CD8-positive, alpha-beta memory T cell (primary cell): ENCODE data around the gene ZNF205. TPM values are rescaled to one million over a fixed set of nuclear protein-coding genes. Genes with fewer than 3 reads are reported as not detected.

Experiments
- CTCF ChIA-PET: fragments of 350-600 bp; sonication (Branson Sonifier 250); formaldehyde crosslinking; loops from one replicate; lab custom pipeline; 2021; ENCODE audit warnings: antibody characterized with exemption; lab: Charles Lee
- POLR2A ChIA-PET: fragments of 350-600 bp; sonication (Branson Sonifier 250); formaldehyde crosslinking; loops from one replicate; lab custom pipeline; 2021; ENCODE audit warnings: antibody characterized with exemption; lab: Charles Lee
- DNase-seq, 5 donors: peaks; one replicate each; pipeline versions ENCODE4 v3.0.0 to v3.0.0-alpha.2; 2020 to 2022; ENCODE audit warnings: mixed read lengths in 1 of 5
- H3K27ac ChIP-seq: one replicate; pipeline ENCODE4 v1.7.0; 2013; ENCODE audit warnings: low read depth, mild to moderate bottlenecking, low read length, moderate library complexity
- H3K27me3 ChIP-seq: 2 replicates; pipeline ENCODE4 v1.7.0; 2013; ENCODE audit warnings: low read length, mild to moderate bottlenecking; ENCODE audit not compliant: insufficient read depth, poor library complexity, severe bottlenecking
- H3K36me3 ChIP-seq: 2 replicates; pipeline ENCODE4 v1.7.0; 2013; ENCODE audit warnings: mild to moderate bottlenecking, low read length, moderate library complexity; ENCODE audit not compliant: insufficient read depth
- H3K4me1 ChIP-seq: 2 replicates; pipeline ENCODE4 v1.7.0; 2013; ENCODE audit warnings: mild to moderate bottlenecking, low read length, moderate library complexity; ENCODE audit not compliant: insufficient read depth
- H3K4me3 ChIP-seq: 2 replicates; pipeline ENCODE4 v1.7.0; 2013; ENCODE audit warnings: mild to moderate bottlenecking, low read length
- H3K9me3 ChIP-seq: 2 replicates; pipeline ENCODE4 v1.7.0; 2013; ENCODE audit warnings: mild to moderate bottlenecking, low read length
- H3K27ac Mint-ChIP-seq, 8 donors: one replicate each; pipeline ENCODE4 v1.8.0; 2020 to 2021; ENCODE audit warnings: mixed read lengths in 8 of 8, mild to moderate bottlenecking in 6 of 8, inconsistent platforms in 3 of 8, moderate library complexity in 3 of 8
- H3K27me3 Mint-ChIP-seq, 2 donors: one replicate each; pipeline ENCODE4 v1.8.0; 2020 to 2021; ENCODE audit warnings: mixed read lengths in 2 of 2, mild to moderate bottlenecking in 1 of 2, moderate library complexity in 1 of 2
- H3K36me3 Mint-ChIP-seq, 3 donors: one replicate each; pipeline ENCODE4 v1.8.0; 2020 to 2021; ENCODE audit warnings: mixed read lengths in 3 of 3, inconsistent platforms in 1 of 3, mild to moderate bottlenecking in 1 of 3
- H3K4me1 Mint-ChIP-seq, 3 donors: one replicate each; pipeline ENCODE4 v1.8.0; 2020 to 2021; ENCODE audit warnings: mixed read lengths in 3 of 3, inconsistent platforms in 1 of 3, mild to moderate bottlenecking in 1 of 3
- H3K4me3 Mint-ChIP-seq, 7 donors: one replicate each; pipeline ENCODE4 v1.8.0; 2020 to 2021; ENCODE audit warnings: mixed read lengths in 7 of 7, mild to moderate bottlenecking in 6 of 7, moderate library complexity in 4 of 7, inconsistent platforms in 2 of 7
- H3K9me3 Mint-ChIP-seq, 5 donors: one replicate each; pipeline ENCODE4 v1.8.0; 2020 to 2022; ENCODE audit warnings: mixed read lengths in 5 of 5, mild to moderate bottlenecking in 3 of 5, moderate library complexity in 2 of 5, inconsistent platforms in 1 of 5
- polyA plus RNA-seq: library from polyadenylated mRNA; unstranded; fragments of 300-500 nt; fragmentation: Illumina TruSeq; gene quantifications from one replicate; pipeline ENCODE4 v1.2.3, GENCODE V29; 2021
- total RNA-seq, 2 experiments: library from RNA; stranded (reverse); gene quantifications; one replicate each; pipeline ENCODE4 v1.2.3, GENCODE V29; 2021

ZNF205 gene
- total and polyA plus RNA-seq, 3 experiments from 2014 or later = 0.11 TPM; not detected in 2

DNA sequence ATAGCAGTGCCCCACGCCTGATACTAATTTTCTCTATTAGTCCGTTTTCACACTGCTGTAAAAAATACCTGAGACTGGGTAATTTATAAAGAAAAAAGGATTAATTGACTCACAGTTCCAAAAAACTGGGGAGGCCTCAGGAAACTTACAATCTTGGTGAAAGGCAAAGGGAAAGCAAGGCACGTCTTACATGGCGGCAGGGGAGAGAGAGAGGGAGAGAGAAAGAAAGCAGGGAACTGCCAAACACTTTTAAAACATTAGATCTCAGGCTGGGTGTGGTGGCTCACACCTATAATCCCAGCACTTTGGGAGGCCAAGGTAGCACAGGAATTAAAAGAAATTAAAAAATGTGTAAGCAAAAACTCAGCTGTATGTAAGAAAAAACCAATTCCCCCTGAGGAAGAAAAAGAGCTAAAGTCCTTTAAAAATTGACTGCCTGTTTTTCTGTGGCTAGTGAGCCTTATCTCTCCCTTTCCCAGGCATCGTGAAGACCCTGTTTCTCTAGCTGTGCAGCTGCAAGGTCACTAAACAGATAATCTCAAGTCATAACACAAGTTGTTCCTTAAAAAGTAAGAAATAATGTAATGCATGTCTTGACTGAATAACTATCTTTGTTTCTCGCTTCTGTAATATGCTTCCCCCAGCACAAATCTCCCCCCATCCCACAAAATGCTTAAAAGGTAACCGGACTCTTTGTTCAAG is 27.3 kb upstream of the ZNF205 start:
- Histone ChIP-seq H3K4me1 (peaks cover 30% of the 10 kb centered on the region), H3K9me3 (no peaks in the 10 kb centered on the region), H3K27me3 (no peaks in the 10 kb centered on the region), H3K4me3 (no peak overlapping the region), H3K36me3 (no peaks in the 10 kb centered on the region), H3K27ac (no peak overlapping the region)
- POLR2A ChIA-PET = no interaction called here
- Mint-ChIP-seq H3K27me3 (no peaks in the 10 kb centered on the region), H3K4me3 (peak overlapping the region in 3 of 7 donors; percentile 2 to 45 (median 9)), H3K9me3 (no peaks in the 10 kb centered on the region), H3K4me1 (peaks cover 38 to 69% (median 40%) of the 10 kb centered on the region in 3 donors), H3K36me3 (peaks cover 0 to under 1% (median 0%) of the 10 kb centered on the region in 3 donors), H3K27ac (peak overlapping the region in 5 of 8 donors; percentile 11 to 79 (median 28))
- CTCF ChIA-PET = interaction anchor here (1.0 to 1.3 kb wide), 2 partner anchors 9 to 11 kb away, joined by 3 read pairs; no protein-coding TSS in a partner anchor
- no peak for DNase-seq

DNA sequence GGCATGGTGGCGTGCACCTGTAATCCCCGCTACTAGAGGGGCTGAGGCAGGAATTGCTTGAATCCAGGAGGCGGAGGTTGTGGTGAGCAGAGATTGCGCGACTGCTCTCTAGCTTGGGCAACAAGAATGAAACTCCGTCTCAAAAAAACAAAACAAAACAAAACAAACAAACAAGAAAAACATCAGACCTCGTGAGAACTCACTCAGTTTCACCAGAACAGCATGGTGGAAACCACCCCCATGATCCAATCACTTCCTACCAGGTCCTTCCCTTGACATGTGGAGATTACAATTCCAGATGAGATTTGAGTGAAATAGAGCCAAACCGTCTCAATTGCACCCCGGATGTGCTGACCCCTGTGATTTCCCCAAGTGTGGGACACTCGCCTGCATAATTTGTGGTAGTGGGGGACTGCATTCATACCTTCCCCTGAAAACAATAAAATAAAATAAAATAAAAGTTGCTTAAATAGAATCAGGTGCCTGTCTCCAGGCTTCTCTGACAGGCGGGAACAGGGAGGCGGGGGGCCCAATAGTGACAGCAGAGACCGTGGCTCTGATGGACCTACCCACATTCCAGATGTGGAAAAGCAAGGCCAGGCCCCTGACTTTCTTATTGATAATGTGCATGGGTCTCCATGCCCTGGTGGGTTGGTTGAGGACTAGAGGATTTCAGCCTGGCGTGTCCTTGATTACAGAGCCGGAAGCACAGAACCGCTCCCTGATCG is 26.4 kb upstream of the ZNF205 start:
- no peaks in the 10 kb centered on the region for H3K9me3 Mint-ChIP-seq
- ChIA-PET CTCF (interaction anchor here (1.0 to 1.3 kb wide), 2 partner anchors 10 to 11 kb away, joined by 3 read pairs; no protein-coding TSS in a partner anchor), POLR2A (no interaction called here)
- Histone ChIP-seq H3K27ac (no peak overlapping the region), H3K4me1 (peaks cover 29% of the 10 kb centered on the region), H3K27me3 (no peaks in the 10 kb centered on the region), H3K36me3 (no peaks in the 10 kb centered on the region), H3K9me3 (no peaks in the 10 kb centered on the region), H3K4me3 (no peak overlapping the region)
- peak overlapping the region in 5 of 8 donors; percentile 36 to 79 (median 57) for H3K27ac Mint-ChIP-seq
- H3K4me1 Mint-ChIP-seq = peaks cover 33 to 63% (median 38%) of the 10 kb centered on the region in 3 donors
- DNase-seq = no peak
- H3K4me3 Mint-ChIP-seq = peak overlapping the region in 3 of 7 donors; percentile 37 to 68 (median 38)
- H3K27me3 Mint-ChIP-seq = no peaks in the 10 kb centered on the region
- H3K36me3 Mint-ChIP-seq = no peaks in the 10 kb centered on the region

DNA sequence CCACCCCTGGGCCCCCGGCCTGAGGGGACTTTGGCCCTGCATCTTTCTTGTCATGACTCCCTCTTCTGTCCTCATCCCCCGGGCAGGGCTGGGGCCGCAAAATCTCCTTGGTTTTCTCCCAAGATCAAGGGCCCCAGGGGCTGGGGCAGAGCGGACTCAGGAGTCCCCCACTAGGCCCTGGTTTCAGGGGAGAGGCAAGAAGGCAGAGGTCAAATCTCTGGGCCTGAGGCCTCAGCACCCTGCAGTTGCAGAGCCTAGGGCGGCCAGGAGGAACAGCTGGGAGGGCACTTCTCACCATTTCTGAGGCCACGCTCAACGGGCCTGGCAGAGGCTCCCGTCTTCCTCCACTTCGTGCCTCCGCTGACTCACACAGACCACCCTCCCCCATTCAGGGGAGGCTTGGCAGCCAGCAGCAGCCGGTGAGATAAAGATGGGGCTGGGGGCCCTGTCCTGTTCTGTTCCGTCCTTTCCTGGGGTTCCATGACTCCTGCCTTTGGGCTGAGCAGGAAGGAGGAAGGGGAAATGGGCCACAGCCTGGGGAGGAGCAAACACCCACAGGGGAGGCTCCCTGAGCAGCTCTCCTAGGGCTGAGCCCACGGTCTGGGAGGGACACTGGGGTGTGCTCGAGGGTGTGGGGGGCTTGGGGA is 25.7 kb upstream of the ZNF205 start:
- H3K4me1 Mint-ChIP-seq = peaks cover 35 to 65% (median 41%) of the 10 kb centered on the region in 3 donors
- Histone ChIP-seq H3K36me3 (no peaks in the 10 kb centered on the region), H3K4me3 (no peak overlapping the region), H3K4me1 (peaks cover 31% of the 10 kb centered on the region), H3K27me3 (no peaks in the 10 kb centered on the region), H3K9me3 (no peaks in the 10 kb centered on the region), H3K27ac (no peak overlapping the region)
- H3K4me3 Mint-ChIP-seq = peak overlapping the region in 5 of 7 donors; percentile 49 to 88 (median 67)
- ChIA-PET POLR2A (interaction anchor here (0.5 kb wide), 1 partner anchor 127 kb away, joined by 6 read pairs; no protein-coding TSS in a partner anchor), CTCF (interaction anchor here (0.6 to 3.5 kb wide), 6 partner anchors 9 to 79 kb away, joined by 3 to 19 read pairs (median 4); no protein-coding TSS in a partner anchor)
- DNase-seq = no peak
- no peaks in the 10 kb centered on the region for H3K9me3 Mint-ChIP-seq
- H3K27me3 Mint-ChIP-seq = no peaks in the 10 kb centered on the region
- H3K36me3 Mint-ChIP-seq = no peaks in the 10 kb centered on the region
- peak overlapping the region in 1 of 8 donors; percentile 11 for H3K27ac Mint-ChIP-seq

DNA sequence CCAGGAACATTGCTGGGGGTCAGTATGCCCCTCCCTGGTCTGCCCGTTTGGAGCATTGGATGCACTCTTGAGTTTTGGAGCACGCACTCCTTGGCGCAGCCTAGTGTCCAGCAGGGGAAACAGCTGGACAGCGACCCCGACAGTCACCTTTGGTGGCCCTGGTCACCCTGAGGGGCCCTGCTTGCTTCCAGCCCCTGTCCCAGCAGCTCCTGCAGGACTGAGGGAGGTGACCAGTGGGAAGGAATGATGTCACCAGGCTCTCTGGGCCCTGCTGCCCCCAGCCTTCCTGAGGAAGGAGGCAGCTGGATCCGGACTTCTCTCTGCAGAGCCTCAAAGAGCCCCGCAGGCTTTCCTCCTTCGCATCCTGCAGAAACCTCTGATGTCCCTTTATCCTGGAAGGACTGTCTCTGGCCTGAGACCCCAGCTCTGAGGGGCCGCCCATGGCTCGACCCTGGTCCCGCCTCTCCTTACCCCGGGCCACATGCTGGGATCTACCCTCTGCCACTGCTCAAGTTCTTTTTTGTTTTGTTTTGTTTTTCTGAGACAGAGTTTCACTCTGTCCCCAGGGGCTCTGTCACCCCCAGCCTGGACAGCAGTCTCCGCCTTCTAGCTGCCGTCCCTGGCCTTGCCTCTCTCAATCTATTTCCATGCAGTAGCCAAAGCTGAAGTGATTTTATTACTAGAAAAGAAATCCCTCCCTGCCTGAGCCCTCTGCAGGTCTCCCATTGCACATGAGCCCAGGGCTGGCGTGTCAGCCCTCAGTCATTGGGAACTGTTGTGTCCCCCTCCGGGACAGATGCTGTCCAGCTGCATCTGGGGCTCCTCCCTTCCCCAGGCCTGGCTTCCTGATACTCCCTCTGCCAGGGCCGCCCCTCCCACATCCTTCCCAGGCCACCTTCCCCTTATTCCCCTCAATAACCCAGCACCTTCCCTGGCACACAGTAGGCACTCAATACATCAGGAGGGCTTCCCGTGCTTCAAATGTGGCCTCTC is 24.8 kb upstream of the ZNF205 start:
- ChIA-PET POLR2A (interaction anchor here (0.5 kb wide), 2 partner anchors 23 to 126 kb away, joined by 3 to 6 read pairs; no protein-coding TSS in a partner anchor), CTCF (interaction anchor here (0.6 to 3.5 kb wide), 9 partner anchors 9 to 78 kb away, joined by 3 to 19 read pairs (median 4); partner anchors contain the start of gene ZNF213)
- Histone ChIP-seq H3K36me3 (no peaks in the 10 kb centered on the region), H3K27ac (no peak overlapping the region), H3K4me3 (no peak overlapping the region), H3K4me1 (peaks cover 32% of the 10 kb centered on the region), H3K9me3 (no peaks in the 10 kb centered on the region), H3K27me3 (no peaks in the 10 kb centered on the region)
- Mint-ChIP-seq H3K27ac (peak overlapping the region in 6 of 8 donors; percentile 57 to 97 (median 74)), H3K4me3 (peak overlapping the region in 6 of 7 donors; percentile 25 to 88 (median 62)), H3K27me3 (no peaks in the 10 kb centered on the region), H3K9me3 (no peaks in the 10 kb centered on the region), H3K4me1 (peaks cover 35 to 64% (median 41%) of the 10 kb centered on the region in 3 donors), H3K36me3 (no peaks in the 10 kb centered on the region)
- DNase-seq = no peak

DNA sequence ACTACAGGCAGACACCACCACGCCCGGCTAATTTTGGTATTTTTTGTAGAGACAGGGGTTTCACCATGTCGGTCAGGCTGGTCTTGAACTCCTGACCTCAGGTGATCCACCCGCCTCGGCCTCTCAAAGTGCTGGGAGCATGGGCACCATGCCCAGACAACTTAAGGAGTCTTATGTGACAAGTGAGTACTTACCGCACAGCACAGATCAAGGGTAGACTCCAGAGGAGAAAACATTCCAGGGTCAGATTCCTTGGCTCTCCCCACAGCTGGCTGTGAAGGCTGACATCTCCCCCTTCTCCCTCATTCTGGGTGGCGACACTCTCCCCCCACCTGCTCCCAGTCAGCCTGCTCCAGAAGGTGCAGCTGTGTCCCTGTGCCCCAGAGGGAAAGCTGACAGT is 23.9 kb upstream of the ZNF205 start:
- POLR2A ChIA-PET = interaction anchor here (0.8 kb wide), 1 partner anchor 11 kb away, joined by 3 read pairs; no protein-coding TSS in a partner anchor
- no peaks in the 10 kb centered on the region for H3K27me3 Mint-ChIP-seq
- peak overlapping the region in 2 of 7 donors; percentile 52 to 72 for H3K4me3 Mint-ChIP-seq
- no peaks in the 10 kb centered on the region for H3K9me3 ChIP-seq
- H3K27ac ChIP-seq = no peak overlapping the region
- H3K36me3 ChIP-seq = no peaks in the 10 kb centered on the region
- H3K4me1 ChIP-seq = peaks cover 32% of the 10 kb centered on the region
- peaks cover 35 to 61% (median 40%) of the 10 kb centered on the region in 3 donors for H3K4me1 Mint-ChIP-seq
- H3K27ac Mint-ChIP-seq = peak overlapping the region in 2 of 8 donors; percentile 33 to 92
- no peak for DNase-seq
- CTCF ChIA-PET = interaction anchor here (0.8 to 20.2 kb wide), 6 partner anchors 8 to 57 kb away, joined by 3 to 278 read pairs (median 5); partner anchors contain the start of gene ZNF213
- H3K4me3 ChIP-seq = no peak overlapping the region
- H3K27me3 ChIP-seq = no peaks in the 10 kb centered on the region
- no peaks in the 10 kb centered on the region for H3K36me3 Mint-ChIP-seq
- H3K9me3 Mint-ChIP-seq = no peaks in the 10 kb centered on the region

DNA sequence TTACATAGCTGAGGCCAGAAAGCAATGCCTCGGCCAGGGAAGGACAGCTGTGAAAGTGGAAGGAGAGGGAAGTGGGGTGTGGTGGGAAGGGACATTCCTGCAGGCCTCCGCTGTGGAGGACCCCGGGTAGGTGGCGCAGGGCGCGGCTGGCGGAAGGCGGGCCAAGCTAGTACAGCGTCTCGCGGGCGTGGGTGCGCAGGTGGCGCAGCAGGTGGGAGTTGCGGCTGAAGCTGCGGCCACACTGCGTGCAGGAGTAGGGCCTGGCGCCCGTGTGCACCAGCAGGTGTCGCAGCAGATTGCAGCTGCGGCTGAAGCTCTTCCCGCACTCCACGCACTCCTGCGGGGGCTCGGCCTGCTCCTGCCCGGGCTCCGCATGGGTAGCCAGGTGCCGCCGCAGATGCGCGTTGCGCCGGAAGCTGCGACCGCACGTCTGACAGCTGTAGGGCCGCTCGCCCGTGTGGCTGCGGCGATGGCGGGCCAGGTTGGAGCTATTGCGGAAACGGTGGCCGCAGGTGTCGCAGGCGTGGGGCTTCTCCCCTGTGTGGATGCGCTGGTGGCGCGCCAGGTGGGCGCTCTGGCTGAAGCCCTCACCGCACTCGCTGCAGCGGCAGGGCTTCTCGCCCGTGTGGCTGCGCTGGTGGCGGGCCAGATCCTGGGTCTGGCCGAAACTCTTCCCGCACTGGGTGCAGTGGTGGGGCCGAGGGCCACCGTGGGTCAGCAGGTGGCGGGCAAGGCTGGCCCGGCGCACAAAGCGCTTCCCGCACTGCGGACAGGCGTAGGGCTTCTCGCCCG is 23.3 kb upstream of the ZNF205 start:
- DNase-seq = no peak
- Mint-ChIP-seq H3K4me1 (peaks cover 35 to 58% (median 38%) of the 10 kb centered on the region in 3 donors), H3K27ac (peak overlapping the region in 1 of 8 donors; percentile 33), H3K36me3 (no peaks in the 10 kb centered on the region), H3K9me3 (no peaks in the 10 kb centered on the region), H3K4me3 (no peak overlapping the region), H3K27me3 (no peaks in the 10 kb centered on the region)
- Histone ChIP-seq H3K27me3 (no peaks in the 10 kb centered on the region), H3K27ac (no peak overlapping the region), H3K36me3 (no peaks in the 10 kb centered on the region), H3K9me3 (no peaks in the 10 kb centered on the region), H3K4me3 (no peak overlapping the region), H3K4me1 (peaks cover 34% of the 10 kb centered on the region)
- CTCF ChIA-PET = interaction anchor here (0.8 to 20.2 kb wide), 6 partner anchors 9 to 57 kb away, joined by 3 to 278 read pairs (median 6); partner anchors contain the start of gene ZNF213
- POLR2A ChIA-PET = interaction anchor here (0.8 kb wide), 1 partner anchor 12 kb away, joined by 3 read pairs; no protein-coding TSS in a partner anchor
